K562 treated with DMSO at 1 percent for 12 hours (cell line): ENCODE data around the gene KCTD4. TPM values are rescaled to one million over a fixed set of nuclear protein-coding genes. Genes with fewer than 3 reads are reported as not detected.

Experiments used
- total RNA-seq: library from RNA; unstranded; fragments of 300-600 nt; gene quantifications from 2 replicates; pipeline ENCODE4 v1.2.3, GENCODE V29; 2022; ENCODE audit not compliant: insufficient read depth

The KCTD4 gene
- total RNA-seq = not detected in 2 replicates

DNA sequence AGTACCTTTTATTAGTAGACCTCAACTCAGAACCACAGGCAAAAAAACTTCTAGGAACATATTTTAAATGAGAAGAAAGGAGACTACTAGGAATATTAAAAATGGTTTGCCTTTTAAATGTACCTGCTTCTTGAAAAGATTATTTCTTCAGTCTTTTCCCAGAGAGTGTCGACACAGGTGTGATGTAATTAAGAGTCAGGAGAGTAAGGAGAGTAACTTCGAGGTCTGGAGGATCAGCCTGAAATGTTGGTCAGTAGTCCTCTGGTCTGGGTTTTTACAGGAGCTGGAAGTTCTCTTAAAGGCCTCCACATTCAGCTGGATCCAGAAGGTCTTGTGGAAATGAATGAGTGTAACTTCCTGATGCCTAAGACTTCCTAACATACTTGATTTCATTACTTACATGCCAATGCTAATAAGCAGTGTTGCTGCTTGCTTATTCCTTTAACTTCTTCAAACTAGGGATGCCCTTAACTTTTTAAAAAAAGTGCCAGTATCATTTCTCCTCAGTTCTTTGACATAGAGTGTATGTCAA, at the start of gene KCTD4:
TSS of gene KCTD4 (minus strand) at position 345 of the 532 bp plus-strand sequence. CDS start 6,478 bp downstream, outside the sequence.

Other genes starting within 250 kb of the KCTD4 start
- 1.8 and 2.7 TPM in 2 replicates for gene NUFIP1, start 211.6 kb downstream of the KCTD4 start, total RNA-seq
- 8.4 and 15.6 TPM in 2 replicates for gene GPALPP1, start 211.5 kb downstream of the KCTD4 start, total RNA-seq
- gene GTF2F2, start 80.5 kb downstream of the KCTD4 start, total RNA-seq = 13.5 and 14.9 TPM in 2 replicates
- gene TPT1, start 140.1 kb upstream of the KCTD4 start, total RNA-seq = 2,833 and 3,103 TPM in 2 replicates
- 1.8 and 10.6 TPM in 2 replicates for gene SLC25A30, start 217.3 kb upstream of the KCTD4 start, total RNA-seq